ENCODE results near the gene FAM186B. TPM values are rescaled to one million over a fixed set of nuclear protein-coding genes. Genes with fewer than 3 reads are reported as not detected.

Gene FAM186B
- total and polyA plus RNA-seq, 10 donors: 0.08 to 0.67 (median 0.33) TPM; not detected in 4

GRCh38 chr12:49623142-49623904, 17.9 kb upstream of the FAM186B start, which contains the start of gene PRPF40B:
TSS of gene PRPF40B (plus strand) at chr12:49623561. CDS start at chr12:49623591, 30 bp downstream.
- Histone ChIP-seq H3K27me3 (replicated peaks in 1 of 7) (peaks cover 0 to 6% (median 0%) of the 10 kb centered on the region in 7 donors), H3K27ac (peak within 1 kb of the TSS; percentile 49 to 87 (median 80)), H3K4me3 (peak within 1 kb of the TSS; percentile 52 to 81 (median 60)), H3K36me3 (no peaks in the 10 kb centered on the region), H3K4me1 (peaks cover 12 to 34% (median 23%) of the 10 kb centered on the region in 6 donors), H3K9me3 (no peaks in the 10 kb centered on the region)
- intact Hi-C loops (cut with DNase I; ENCODE audit: low total_unique reads): no loop called here
- TF ChIP-seq CTCF (IDR thresholded peaks at IDR 0.05 in 8 of 11, conservative IDR thresholded peaks at IDR 0.05 in 3 of 11): peak in 8 of 11 experiments; percentile 33 to 74 (median 64)
- peak in 1 of 3 donors; percentile 77 for TF ChIP-seq POLR2A (IDR thresholded peaks at IDR 0.05)
- peak; percentile 92 to 96 (median 96) for TF ChIP-seq POLR2AphosphoS5 (IDR thresholded peaks at IDR 0.05)
- 1 to 4% (median 2%) methylated on average over 21 to 76 of the region's 76 CpGs for WGBS, 5 donors
- DNase-seq: peak; percentile 96

- DNase-seq: no peak
- H3K4me3 ChIP-seq: peak overlapping the region; percentile 52 to 81 (median 60)
- TF ChIP-seq POLR2AphosphoS5 (IDR thresholded peaks at IDR 0.05) (no peak), POLR2A (IDR thresholded peaks at IDR 0.05) (no peak), CTCF (IDR thresholded peaks at IDR 0.05 in 8 of 11, conservative IDR thresholded peaks at IDR 0.05 in 3 of 11) (no peak)
- H3K27ac ChIP-seq: peak overlapping the region; percentile 49 to 87 (median 80)
- peaks cover 0 to 9% (median 0%) of the 10 kb centered on the region in 7 donors for H3K27me3 ChIP-seq (replicated peaks in 1 of 7)
- intact Hi-C loops (cut with DNase I; ENCODE audit: low total_unique reads): no loop called here
- 0 to 2% (median 1%) methylated on average over 22 of the region's 22 CpGs for WGBS, 5 donors
- no peaks in the 10 kb centered on the region for H3K36me3 ChIP-seq
- peaks cover 12 to 34% (median 23%) of the 10 kb centered on the region in 6 donors for H3K4me1 ChIP-seq
- H3K9me3 ChIP-seq: no peaks in the 10 kb centered on the region
These were observed 17.2 kb upstream of the FAM186B start for GRCh38 chr12:49622501-49623141.

- H3K4me1 ChIP-seq: peaks cover 12 to 34% (median 23%) of the 10 kb centered on the region in 6 donors
- intact Hi-C loops (cut with DNase I; ENCODE audit: low total_unique reads): no loop called here
- peak overlapping the region; percentile 52 to 81 (median 60) for H3K4me3 ChIP-seq
- TF ChIP-seq CTCF (IDR thresholded peaks at IDR 0.05 in 8 of 11, conservative IDR thresholded peaks at IDR 0.05 in 3 of 11) (no peak), POLR2AphosphoS5 (IDR thresholded peaks at IDR 0.05) (no peak), POLR2A (IDR thresholded peaks at IDR 0.05) (no peak)
- no peaks in the 10 kb centered on the region for H3K9me3 ChIP-seq
- DNase-seq: no peak
- H3K27ac ChIP-seq: peak overlapping the region; percentile 49 to 87 (median 80)
- H3K27me3 ChIP-seq (replicated peaks in 1 of 7): peaks cover 0 to 9% (median 0%) of the 10 kb centered on the region in 7 donors
- 2 to 14% (median 3%) methylated on average over 31 to 33 of the region's 33 CpGs for WGBS, 5 donors
- no peaks in the 10 kb centered on the region for H3K36me3 ChIP-seq
These were observed 16.4 kb upstream of the FAM186B start for GRCh38 chr12:49621651-49622500.
